Upper lobe of right lung (tissue), 1 donor: ENCODE measurements around the gene ERLEC1. TPM values are rescaled to one million over a fixed set of nuclear protein-coding genes. Genes with fewer than 3 reads are reported as not detected.

ENCODE experiments used
- ATAC-seq: fragments of 200-7000 bp; cut with Tn5 transposase; one replicate; pipeline ENCODE4 v1.9.1; 2020; ENCODE audit warnings: mild to moderate bottlenecking, moderate library complexity
- DNase-seq: peaks from one replicate; pipeline ENCODE4 v3.0.0-alpha.2; 2020
- H3K27ac ChIP-seq: fragments of 200-600 bp; one replicate; pipeline ENCODE4 v1.8.0; 2022
- H3K27me3 ChIP-seq: fragments of 200-600 bp; one replicate; pipeline ENCODE4 v1.8.0; 2022; ENCODE audit warnings: mild to moderate bottlenecking
- H3K36me3 ChIP-seq: fragments of 200-600 bp; one replicate; pipeline ENCODE4 v1.8.0; 2022
- H3K4me1 ChIP-seq: fragments of 200-600 bp; one replicate; pipeline ENCODE4 v1.8.0; 2022
- H3K4me3 ChIP-seq: fragments of 200-600 bp; one replicate; pipeline ENCODE4 v1.8.0; 2022; ENCODE audit warnings: mild to moderate bottlenecking
- H3K9me3 ChIP-seq: fragments of 200-600 bp; one replicate; pipeline ENCODE4 v1.8.0; 2022
- CTCF ChIP-seq: fragments of 200-600 bp; IDR thresholded peaks from one replicate; pipeline ENCODE4 v1.8.0; 2022; ENCODE audit warnings: antibody characterized with exemption
- intact Hi-C: fragments of 100-400 bp; cut with DNase I; formaldehyde crosslinking; loops from one replicate; pipeline ENCODE4 v1.11.0; 2022
- total RNA-seq: library from RNA; stranded (reverse); fragmentation: NEBNext Ultra II Directional; extraction: Animal tissue kit (Norgen Biotek cat#: 25700); gene quantifications from one replicate; pipeline ENCODE4 v1.2.1, GENCODE V29; 2021
- donor health status: DM: no; HTN: yes; CAD: no; lungs with severe emphysema.

The ERLEC1 gene
- total RNA-seq, 1 donor from 2014 or later: 59.6 TPM

DNA sequence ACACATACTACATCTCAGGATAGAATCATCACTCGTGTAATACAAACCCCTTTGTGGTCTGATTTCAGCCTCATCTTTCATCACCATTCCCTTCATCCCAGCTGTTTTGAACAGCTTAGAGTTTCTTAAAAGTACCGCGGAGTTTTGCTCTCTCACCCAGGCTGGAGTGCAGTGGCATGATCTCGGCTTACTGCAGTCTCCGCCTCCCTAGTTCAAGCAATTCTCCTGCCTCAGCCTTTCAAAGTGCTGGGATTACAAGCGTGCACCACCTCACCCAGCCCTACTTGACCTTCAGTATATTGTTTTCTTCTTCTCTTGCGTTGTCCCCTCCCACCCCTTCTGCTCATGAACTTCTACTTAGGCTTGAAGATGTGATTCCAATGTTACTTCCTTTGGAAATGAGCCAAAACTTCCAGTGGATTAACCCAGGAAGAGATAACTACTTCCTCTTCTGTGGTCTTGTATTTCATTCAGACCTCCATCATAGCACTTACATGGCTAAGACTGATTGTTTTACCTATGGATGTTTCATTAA is 15.8 kb downstream of the ERLEC1 start:
- no peaks in the 10 kb centered on the region for H3K9me3 ChIP-seq
- peaks cover 91% of the 10 kb centered on the region for H3K36me3 ChIP-seq
- no peaks in the 10 kb centered on the region for H3K4me1 ChIP-seq
- intact Hi-C loops: no loop called here
- DNase-seq (no peak), ATAC-seq (no peak)
- H3K27me3 ChIP-seq: no peaks in the 10 kb centered on the region
- no peak overlapping the region for H3K4me3 ChIP-seq
- no peak overlapping the region for H3K27ac ChIP-seq
- TF ChIP-seq CTCF: no peak

DNA sequence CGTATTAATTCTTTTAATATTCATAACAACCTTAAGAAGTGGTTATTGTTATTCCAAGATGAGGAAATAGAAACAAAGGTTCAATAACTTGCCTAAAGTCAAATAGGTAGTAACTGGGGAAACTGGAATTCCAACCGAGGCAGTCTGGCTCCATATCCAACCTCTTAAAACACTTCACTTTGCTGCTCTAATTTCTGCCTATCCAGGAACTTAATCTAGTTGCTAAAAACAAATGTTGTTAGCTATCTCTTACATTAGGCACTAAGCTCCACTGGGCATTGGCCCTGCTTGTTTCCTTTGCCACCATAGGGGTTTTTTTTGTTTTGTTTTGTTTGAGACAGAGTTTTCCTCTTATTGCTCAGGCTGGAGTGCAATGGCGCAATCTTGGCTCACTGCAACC is 24.8 kb downstream of the ERLEC1 start:
- Histone ChIP-seq H3K4me3 (no peak overlapping the region), H3K9me3 (no peaks in the 10 kb centered on the region), H3K27me3 (no peaks in the 10 kb centered on the region), H3K4me1 (no peaks in the 10 kb centered on the region), H3K36me3 (peaks cover 100% of the 10 kb centered on the region), H3K27ac (no peak overlapping the region)
- intact Hi-C loops: no loop called here
- DNase-seq (no peak), ATAC-seq (no peak)
- TF ChIP-seq CTCF: no peak

- Histone ChIP-seq H3K27ac (no peak overlapping the region), H3K4me3 (no peak overlapping the region), H3K9me3 (no peaks in the 10 kb centered on the region), H3K4me1 (no peaks in the 10 kb centered on the region), H3K36me3 (peaks cover 100% of the 10 kb centered on the region), H3K27me3 (no peaks in the 10 kb centered on the region)
- no peak for DNase-seq
- no peak for ATAC-seq
- no peak for TF ChIP-seq CTCF
- intact Hi-C loops: no loop called here
Measured at GRCh38 chr2:53813151-53813550, 26.3 kb downstream of the ERLEC1 start.

GRCh38 chr2:53818854-53819435 is 32.1 kb downstream of the ERLEC1 start:
- no peak for TF ChIP-seq CTCF
- no peak overlapping the region for H3K27ac ChIP-seq
- DNase-seq (no peak), ATAC-seq (no peak)
- H3K9me3 ChIP-seq: no peaks in the 10 kb centered on the region
- H3K4me3 ChIP-seq: no peak overlapping the region
- intact Hi-C loops: no loop called here
- peaks cover 61% of the 10 kb centered on the region for H3K36me3 ChIP-seq
- H3K27me3 ChIP-seq: no peaks in the 10 kb centered on the region
- H3K4me1 ChIP-seq: no peaks in the 10 kb centered on the region

DNA sequence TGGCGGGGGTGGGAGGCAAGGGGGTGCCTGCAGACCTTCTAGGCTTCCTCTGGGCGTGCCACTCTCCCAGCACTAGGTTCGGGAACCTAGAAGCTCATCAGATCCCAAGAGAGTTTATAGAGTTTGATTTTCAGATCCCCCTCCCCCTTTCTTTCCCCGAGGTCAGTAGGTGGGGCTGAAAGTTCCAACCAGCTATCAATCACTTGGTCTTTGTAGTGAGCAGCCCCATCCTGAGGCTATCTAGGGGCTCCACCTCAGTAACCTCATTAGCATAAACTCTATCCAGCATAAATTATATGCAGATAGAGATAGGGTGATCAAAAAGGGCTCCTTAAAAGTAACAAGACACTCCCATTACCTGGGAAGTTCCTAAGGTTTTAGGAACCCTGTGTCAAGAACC is 32.8 kb downstream of the ERLEC1 start:
- Histone ChIP-seq H3K9me3 (no peaks in the 10 kb centered on the region), H3K4me1 (no peaks in the 10 kb centered on the region), H3K4me3 (no peak overlapping the region), H3K27ac (no peak overlapping the region), H3K27me3 (no peaks in the 10 kb centered on the region), H3K36me3 (peaks cover 54% of the 10 kb centered on the region)
- intact Hi-C loops: no loop called here
- DNase-seq (no peak), ATAC-seq (no peak)
- TF ChIP-seq CTCF: no peak

DNA sequence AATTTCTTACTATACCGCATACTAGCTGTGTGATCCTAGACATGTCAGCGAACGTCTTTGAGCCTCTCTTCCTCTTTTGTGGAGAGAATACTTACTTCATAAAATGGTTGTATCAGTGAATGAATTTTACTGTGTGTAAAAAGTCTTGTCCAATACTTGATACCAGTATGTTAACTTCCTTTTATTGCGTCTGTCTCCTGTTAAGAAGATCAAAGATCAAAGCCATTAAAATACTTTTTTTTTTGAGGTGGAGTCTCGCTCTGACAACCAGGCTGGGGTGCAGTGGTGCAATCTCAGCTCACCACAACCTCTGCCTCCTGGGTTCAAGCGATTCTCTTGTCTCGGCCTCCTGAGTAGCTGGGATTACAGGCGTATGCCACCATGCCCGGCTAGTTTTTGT is 33.2 kb downstream of the ERLEC1 start:
- Histone ChIP-seq H3K36me3 (peaks cover 50% of the 10 kb centered on the region), H3K4me3 (no peak overlapping the region), H3K9me3 (no peaks in the 10 kb centered on the region), H3K4me1 (no peaks in the 10 kb centered on the region), H3K27ac (no peak overlapping the region), H3K27me3 (no peaks in the 10 kb centered on the region)
- DNase-seq (no peak), ATAC-seq (no peak)
- intact Hi-C loops: no loop called here
- TF ChIP-seq CTCF: no peak
